HEK293 (cell line): ENCODE measurements around the gene ZNF451.

Experiments used
- CTCF ChIA-PET: fragments of 350-600 bp; formaldehyde crosslinking; extraction: SDS; loops from one replicate; lab custom pipeline; 2021; ENCODE audit warnings: antibody characterized with exemption; lab: Yijun Ruan, JAX
- POLR2A ChIA-PET: fragments of 300-600 bp; formaldehyde crosslinking; extraction: SDS; loops from one replicate; lab custom pipeline; 2020; ENCODE audit warnings: antibody characterized with exemption, inconsistent platforms; lab: Yijun Ruan, JAX
- H3K27ac ChIP-seq: fragments of 200-500 bp; sonication (Bioruptor generic); 2 replicates; pipeline ENCODE4 v1.5.1; 2014; ENCODE audit warnings: low read depth, low read length, control low read depth, inconsistent platforms; ENCODE audit errors: extremely low read depth
- H3K36me3 ChIP-seq, 2 experiments: fragments of 200-500 bp in 1 of 2; sonication (Bioruptor generic) in 1 of 2; 1 replicate in 1 of 2; 2 replicates in 1 of 2; pipeline ENCODE4 v1.5.1; 2014 to 2017; ENCODE audit warnings: inconsistent platforms in 2 of 2, low read length in 2 of 2; ENCODE audit not compliant: control insufficient read depth in 2 of 2, insufficient read depth in 1 of 2
- H3K4me1 ChIP-seq: fragments of 200-500 bp; sonication (Bioruptor generic); 2 replicates; pipeline ENCODE4 v1.5.1; 2014; ENCODE audit warnings: mild to moderate bottlenecking, low read length, inconsistent platforms; ENCODE audit not compliant: control insufficient read depth, insufficient read depth
- H3K4me3 ChIP-seq: 2 replicates; pipeline ENCODE4 v1.5.1; 2011; ENCODE audit warnings: low read depth, mild to moderate bottlenecking, control low read depth, low read length, moderate library complexity
- H3K9me3 ChIP-seq: fragments of 200-500 bp; sonication (Bioruptor generic); 2 replicates; pipeline ENCODE4 v1.5.1; 2014; ENCODE audit warnings: low read depth, low read length, inconsistent platforms; ENCODE audit not compliant: control insufficient read depth, insufficient read depth
- GFI1B ChIP-seq: fragments of 450-650 bp; formaldehyde crosslinking; IDR thresholded peaks from 2 replicates; pipeline ENCODE4 v1.5.1; 2016; ENCODE audit warnings: missing biosample characterization, missing genetic modification characterization
- KLF16 ChIP-seq: fragments of 450-650 bp; formaldehyde crosslinking; IDR thresholded peaks from 2 replicates; pipeline ENCODE4 v1.5.1; 2017; ENCODE audit warnings: missing biosample characterization, missing genetic modification characterization
- MZF1 ChIP-seq: fragments of 450-650 bp; formaldehyde crosslinking; IDR thresholded peaks from 2 replicates; pipeline ENCODE4 v1.5.1; 2017; ENCODE audit warnings: missing biosample characterization, missing genetic modification characterization, borderline replicate concordance
- PRDM2 ChIP-seq: fragments of 450-650 bp; formaldehyde crosslinking; IDR thresholded peaks from 2 replicates; pipeline ENCODE4 v1.5.1; 2016; ENCODE audit warnings: missing biosample characterization, missing genetic modification characterization, borderline replicate concordance
- PRDM6 ChIP-seq: fragments of 450-650 bp; formaldehyde crosslinking; IDR thresholded peaks from 2 replicates; pipeline ENCODE4 v1.5.1; 2017; ENCODE audit warnings: missing biosample characterization, missing genetic modification characterization
- SALL2 ChIP-seq: fragments of 450-650 bp; formaldehyde crosslinking; IDR thresholded peaks from 2 replicates; pipeline ENCODE4 v1.5.0; 2017; ENCODE audit warnings: missing biosample characterization, mild to moderate bottlenecking, missing genetic modification characterization, borderline replicate concordance
- SCRT2 ChIP-seq: fragments of 450-650 bp; formaldehyde crosslinking; IDR thresholded peaks from 2 replicates; pipeline ENCODE4 v1.5.1; 2016; ENCODE audit warnings: missing biosample characterization, missing genetic modification characterization
- SP3 ChIP-seq: fragments of 450-650 bp; formaldehyde crosslinking; IDR thresholded peaks from 2 replicates; pipeline ENCODE4 v1.5.1; 2016; ENCODE audit warnings: missing biosample characterization, missing genetic modification characterization
- SP7 ChIP-seq: fragments of 450-650 bp; formaldehyde crosslinking; IDR thresholded peaks from 2 replicates; pipeline ENCODE4 v1.5.1; 2016; ENCODE audit warnings: missing biosample characterization, missing genetic modification characterization
- TSHZ1 ChIP-seq: fragments of 450-650 bp; formaldehyde crosslinking; IDR thresholded peaks from 2 replicates; pipeline ENCODE4 v1.5.1; 2016; ENCODE audit warnings: missing biosample characterization, missing genetic modification characterization, borderline replicate concordance
- YY1 ChIP-seq: fragments of 450-650 bp; formaldehyde crosslinking; IDR thresholded peaks from 2 replicates; pipeline ENCODE4 v1.5.1; 2018; ENCODE audit warnings: missing biosample characterization, missing genetic modification characterization
- ZBTB21 ChIP-seq: fragments of 450-650 bp; formaldehyde crosslinking; IDR thresholded peaks from 2 replicates; pipeline ENCODE4 v1.5.1; 2017; ENCODE audit warnings: missing biosample characterization, missing genetic modification characterization
- ZBTB8A ChIP-seq: fragments of 450-650 bp; formaldehyde crosslinking; IDR thresholded peaks from 2 replicates; pipeline ENCODE4 v1.5.1; 2016; ENCODE audit warnings: missing biosample characterization, missing genetic modification characterization
- ZNF2 ChIP-seq: fragments of 450-650 bp; formaldehyde crosslinking; IDR thresholded peaks from 2 replicates; pipeline ENCODE4 v1.5.1; 2016; ENCODE audit warnings: missing biosample characterization, missing genetic modification characterization
- ZNF223 ChIP-seq: fragments of 450-650 bp; formaldehyde crosslinking; IDR thresholded peaks from 2 replicates; pipeline ENCODE4 v1.5.1; 2016; ENCODE audit warnings: missing biosample characterization, missing genetic modification characterization
- ZNF274 ChIP-seq, 2 experiments: fragments of 200-500 bp in 1 of 2; fragments of 450-650 bp in 1 of 2; sonication (Bioruptor generic) in 1 of 2; formaldehyde crosslinking in 1 of 2; IDR thresholded peaks; 2 replicates each; pipeline versions ENCODE4 v1.5.1 to v1.6.1; 2014 to 2016; ENCODE audit warnings: borderline replicate concordance in 1 of 2, inconsistent platforms in 1 of 2, low read length in 1 of 2, missing biosample characterization in 1 of 2, missing genetic modification characterization in 1 of 2
- ZNF341 ChIP-seq: fragments of 450-650 bp; formaldehyde crosslinking; IDR thresholded peaks from 2 replicates; pipeline ENCODE4; 2016; ENCODE audit warnings: low read depth, missing biosample characterization, missing genetic modification characterization
- ZNF658 ChIP-seq: fragments of 450-650 bp; formaldehyde crosslinking; IDR thresholded peaks from 2 replicates; pipeline ENCODE4; 2016; ENCODE audit warnings: missing biosample characterization, missing genetic modification characterization
- ZNF701 ChIP-seq: fragments of 450-650 bp; formaldehyde crosslinking; IDR thresholded peaks from 2 replicates; pipeline ENCODE4 v1.5.1; 2016; ENCODE audit warnings: missing biosample characterization, missing genetic modification characterization
- ZNF707 ChIP-seq: fragments of 450-650 bp; formaldehyde crosslinking; IDR thresholded peaks from 2 replicates; pipeline ENCODE4 v1.5.1; 2016; ENCODE audit warnings: missing biosample characterization, missing genetic modification characterization
- ZNF776 ChIP-seq: fragments of 450-650 bp; formaldehyde crosslinking; IDR thresholded peaks from 2 replicates; pipeline ENCODE4 v1.5.0; 2017; ENCODE audit warnings: missing biosample characterization, missing genetic modification characterization, borderline replicate concordance
- ZSCAN30 ChIP-seq: fragments of 450-650 bp; IDR thresholded peaks from 2 replicates; pipeline ENCODE4 v1.5.1; 2018; ENCODE audit warnings: missing biosample characterization, mild to moderate bottlenecking, missing genetic modification characterization, moderate library complexity

Gene ZNF451

DNA sequence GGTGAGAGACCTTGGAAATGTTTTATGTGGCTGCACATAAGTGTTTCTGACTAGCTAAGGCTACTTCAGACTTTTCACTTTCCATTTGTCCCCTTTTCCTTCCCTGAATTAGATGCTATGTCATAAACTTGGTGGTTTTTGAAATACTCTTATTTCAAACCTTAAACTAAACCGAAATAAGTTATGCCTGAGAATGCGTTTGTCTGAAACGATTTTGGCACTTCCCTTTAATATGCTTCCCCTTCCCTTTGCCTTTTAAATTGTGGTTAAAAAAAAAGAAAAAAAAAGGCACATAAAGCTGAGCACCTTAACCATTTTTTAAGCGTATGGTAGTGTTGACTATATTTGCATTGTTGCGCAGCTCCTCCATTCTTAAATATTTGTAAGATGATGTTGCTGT, 14.3 kb downstream of the ZNF451 start:
- CTCF ChIA-PET = interaction anchor here (1.8 kb wide), 1 partner anchor 200 kb away, joined by 6 read pairs; no protein-coding TSS in a partner anchor
- TF ChIP-seq KLF16 (tag by site-specific recombination) (no peak), PRDM6 (tag by site-specific recombination) (no peak), SALL2 (tag by site-specific recombination) (no peak)
- H3K9me3 ChIP-seq = no peaks in the 10 kb centered on the region
- peaks cover 38 to 69% of the 10 kb centered on the region in 2 experiments for H3K36me3 ChIP-seq
- POLR2A ChIA-PET = interaction anchor here (0.5 kb wide), 1 partner anchor 59 kb away, joined by 3 read pairs; no protein-coding TSS in a partner anchor
- H3K4me1 ChIP-seq = 0 out of 2 replicates have a peak, but pooled peaks cover 2% of the 10 kb centered on the region
- no peak overlapping the region for H3K27ac ChIP-seq
- H3K4me3 ChIP-seq = no peak overlapping the region

GRCh38 chr6:57106990-57107389, 17.0 kb downstream of the ZNF451 start:
- H3K4me3 ChIP-seq = no peak overlapping the region
- ChIA-PET POLR2A (no interaction called here), CTCF (no interaction called here)
- H3K9me3 ChIP-seq = no peaks in the 10 kb centered on the region
- TF ChIP-seq ZNF701 (tag by site-specific recombination) (no peak), ZBTB8A (no peak), SCRT2 (no peak), ZSCAN30 (no peak), ZNF341 (tag by site-specific recombination) (no peak), ZNF658 (tag by site-specific recombination) (no peak), SP7 (no peak), ZBTB21 (tag by site-specific recombination) (no peak), ZNF2 (no peak), YY1 (tag by site-specific recombination) (no peak), TSHZ1 (no peak), ZNF223 (no peak)
- no peak overlapping the region for H3K27ac ChIP-seq
- 0 out of 2 replicates have a peak, but pooled peaks cover 2% of the 10 kb centered on the region for H3K4me1 ChIP-seq
- peaks cover 13 to 42% of the 10 kb centered on the region in 2 experiments for H3K36me3 ChIP-seq

DNA sequence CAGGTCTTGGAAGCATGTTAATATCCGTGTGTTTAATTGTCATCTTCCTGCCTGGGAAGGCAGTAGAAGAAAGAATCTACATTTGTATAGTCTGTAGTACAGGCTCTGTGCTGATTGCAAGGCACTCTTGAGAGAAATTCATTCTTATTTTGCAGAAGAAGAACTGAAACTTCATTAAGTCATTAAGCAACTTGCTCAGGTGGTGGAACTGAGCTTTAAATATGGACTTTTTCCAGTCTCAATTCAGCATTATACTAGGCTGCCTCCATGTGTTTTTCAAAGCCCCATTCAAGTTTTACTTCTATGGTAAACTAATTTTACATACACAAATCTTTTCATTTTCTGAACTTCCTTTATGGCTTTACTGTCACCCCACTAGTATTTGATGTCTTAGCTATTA, 18.7 kb downstream of the ZNF451 start:
- 0 out of 2 replicates have a peak, but pooled peaks cover 2% of the 10 kb centered on the region for H3K4me1 ChIP-seq
- H3K4me3 ChIP-seq = no peak overlapping the region
- CTCF ChIA-PET = interaction anchor here (0.6 kb wide), 1 partner anchor 59 kb away, joined by 3 read pairs; no protein-coding TSS in a partner anchor
- POLR2A ChIA-PET = no interaction called here
- no peaks in the 10 kb centered on the region for H3K9me3 ChIP-seq
- H3K27ac ChIP-seq = no peak overlapping the region
- H3K36me3 ChIP-seq = peaks cover 12 to 25% of the 10 kb centered on the region in 2 experiments
- TF ChIP-seq MZF1 (no peak), ZNF776 (no peak), ZNF274 (IDR thresholded peaks at IDR 0.05; ENCODE audit: low read length) (no peak), ZNF274 (tag by site-specific recombination; IDR thresholded peaks at IDR 0.05; ENCODE audit: borderline replicate concordance) (no peak), GFI1B (no peak), SP3 (no peak), SALL2 (tag by site-specific recombination) (no peak), ZNF707 (tag by site-specific recombination) (no peak), PRDM2 (tag by site-specific recombination) (no peak)
